ENCODE data around the gene TMEM212.
"Not testable (repeated sequence)": the region's sequence is repeated elsewhere in the genome, so short reads cannot be mapped to it uniquely, and the experiment has no call there.

Gene TMEM212

GRCh38 chr3:171895900-171896299, 52.8 kb downstream of the TMEM212 start:
- DNase-seq: no peak

- DNase-seq: no peak
These were observed 53.2 kb downstream of the TMEM212 start for GRCh38 chr3:171896316-171896715.

GRCh38 chr3:171898192-171898591, 55.0 kb downstream of the TMEM212 start:
- DNase-seq: no peak

- DNase-seq: no peak
These were observed 57.3 kb downstream of the TMEM212 start for GRCh38 chr3:171900446-171900845.

GRCh38 chr3:171901615-171902312, 58.6 kb downstream of the TMEM212 start:
- no peak for DNase-seq

- no peak for DNase-seq
These were observed 61.7 kb downstream of the TMEM212 start for GRCh38 chr3:171904829-171905228.

- DNase-seq: not testable (repeated sequence)
These were observed 63.4 kb downstream of the TMEM212 start for GRCh38 chr3:171906503-171906902.

GRCh38 chr3:171906951-171907676, 64.0 kb downstream of the TMEM212 start:
- DNase-seq: no peak

- DNase-seq: no peak
These were observed 64.6 kb downstream of the TMEM212 start for GRCh38 chr3:171907761-171908160.

GRCh38 chr3:171908731-171909130, 65.6 kb downstream of the TMEM212 start:
- DNase-seq: no peak
